ENCODE data around the gene P2RY2. TPM values are rescaled to one million over a fixed set of nuclear protein-coding genes. Genes with fewer than 3 reads are reported as not detected.

The P2RY2 gene
- total RNA-seq, 2 experiments from 2014 or later = not detected

DNA sequence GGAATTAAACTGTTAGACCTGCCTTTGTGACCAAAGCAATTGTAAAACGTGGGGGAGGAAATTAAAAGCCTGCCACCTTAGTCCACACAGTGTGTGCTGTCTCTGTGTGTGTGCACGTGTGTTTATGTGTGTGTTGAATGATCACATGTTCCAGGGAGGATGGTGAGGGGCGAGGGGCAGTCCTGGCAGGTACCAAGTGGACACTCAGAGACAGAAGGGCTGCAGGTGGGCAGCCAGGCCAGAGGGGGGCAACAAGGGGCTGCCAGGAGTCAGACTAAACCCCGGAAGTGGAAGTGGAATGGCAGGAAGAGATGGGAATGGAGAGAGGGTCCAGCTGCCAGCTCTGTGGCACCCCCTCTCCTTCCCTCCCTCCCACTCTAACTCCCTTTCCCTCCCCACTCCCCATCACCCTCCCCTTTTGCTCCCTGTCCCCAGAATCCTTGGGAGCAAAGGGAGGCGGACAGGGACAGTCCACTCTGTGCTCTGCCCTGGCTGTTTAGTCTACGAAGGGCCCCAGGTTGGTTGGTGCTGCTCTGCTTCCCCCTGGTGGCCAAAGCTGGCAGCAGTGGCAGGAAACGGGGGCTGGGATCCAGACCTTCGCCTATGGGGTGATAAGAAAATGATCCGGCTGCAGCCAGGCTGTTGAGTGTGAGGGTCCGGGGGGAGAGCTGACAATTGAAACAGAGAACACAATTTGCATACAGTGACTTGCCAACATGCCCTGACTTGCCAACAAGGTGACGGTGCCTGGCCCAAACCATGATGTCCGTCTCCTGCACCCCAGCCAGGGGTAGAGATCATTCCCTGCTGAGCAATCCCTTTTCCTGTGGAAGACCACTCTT is 24.4 kb downstream of the P2RY2 start:
- H3K4me1 Mint-ChIP-seq (ENCODE audit: low read depth) = no peaks in the 10 kb centered on the region
- peak overlapping the region; percentile 14 for H3K4me3 Mint-ChIP-seq
- ChIA-PET POLR2A (no interaction called here), CTCF (interaction anchor here (0.8 to 2.9 kb wide), 7 partner anchors 9 to 561 kb away, joined by 3 to 19 read pairs (median 3); no protein-coding TSS in a partner anchor)
- H3K27ac Mint-ChIP-seq = no peak overlapping the region
- intact Hi-C loops (cut with micrococcal nuclease) = loop anchor here (1.0 to 10.0 kb wide), 2 partner anchors 58 to 518 kb away; no protein-coding TSS in a partner anchor
- peak; percentile 80 for DNase-seq
- H3K36me3 Mint-ChIP-seq = no peaks in the 10 kb centered on the region
- H3K9me3 Mint-ChIP-seq = no peaks in the 10 kb centered on the region
- H3K27me3 Mint-ChIP-seq = peaks cover 6% of the 10 kb centered on the region

DNA sequence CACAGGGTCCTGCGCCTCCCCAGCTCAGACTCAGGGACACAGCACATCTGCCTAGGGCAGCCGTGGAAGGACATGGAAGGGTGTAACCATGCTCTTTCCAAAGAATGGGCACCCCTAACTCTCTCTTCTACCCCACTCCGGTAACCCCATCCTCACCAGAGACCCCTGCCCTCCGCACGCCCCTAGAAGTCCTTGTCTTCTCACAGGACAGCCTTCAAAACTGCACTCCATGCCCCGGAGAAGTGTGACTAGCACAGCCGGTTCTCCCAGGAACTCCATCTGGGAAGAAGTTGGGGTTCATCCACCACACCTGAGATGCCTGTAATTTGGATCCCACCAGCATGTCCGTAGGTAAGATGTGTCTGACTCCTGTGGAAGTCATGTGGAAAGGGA is 25.0 kb downstream of the P2RY2 start:
- Mint-ChIP-seq H3K4me3 (no peak overlapping the region), H3K9me3 (no peaks in the 10 kb centered on the region), H3K27ac (no peak overlapping the region), H3K4me1 (ENCODE audit: low read depth) (no peaks in the 10 kb centered on the region), H3K27me3 (peaks cover 6% of the 10 kb centered on the region), H3K36me3 (no peaks in the 10 kb centered on the region)
- ChIA-PET CTCF (interaction anchor here (0.8 to 2.9 kb wide), 7 partner anchors 10 to 562 kb away, joined by 3 to 19 read pairs (median 3); no protein-coding TSS in a partner anchor), POLR2A (no interaction called here)
- intact Hi-C loops (cut with micrococcal nuclease) = loop anchor here (10.0 kb wide), 1 partner anchor 518 kb away; no protein-coding TSS in a partner anchor
- DNase-seq = no peak

DNA sequence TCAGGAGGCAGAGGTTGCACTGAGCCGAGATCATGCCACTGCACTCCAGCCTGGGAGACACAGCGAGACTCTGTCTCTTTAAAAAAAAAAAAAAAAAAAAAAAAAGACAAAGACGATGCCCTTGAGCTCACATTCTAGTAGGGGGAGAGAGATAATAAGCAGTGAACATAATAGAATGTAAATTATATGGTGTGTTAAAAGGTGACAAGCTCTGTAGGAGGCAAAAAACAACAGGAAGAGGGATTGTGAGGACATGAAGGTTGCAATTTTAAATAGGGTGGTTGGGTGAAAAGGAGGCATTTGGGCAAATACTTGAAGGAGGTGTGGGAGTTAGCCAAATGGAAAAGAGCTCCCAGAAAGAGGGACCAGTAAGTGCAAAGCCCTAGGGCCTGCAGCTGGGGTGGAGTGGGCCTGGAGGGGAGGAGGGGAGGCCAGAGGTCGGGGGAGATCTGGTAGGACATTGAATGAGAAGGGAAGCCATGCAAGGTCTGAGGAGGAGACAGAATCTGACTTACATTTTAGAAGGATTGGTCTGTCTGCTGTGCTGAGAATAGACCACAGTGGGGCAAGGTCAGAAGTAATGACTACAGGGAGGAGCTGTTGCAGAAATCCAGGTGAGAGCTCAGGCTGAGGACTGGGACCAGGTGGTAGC is 26.6 kb downstream of the P2RY2 start:
- H3K27ac Mint-ChIP-seq = no peak overlapping the region
- DNase-seq = no peak
- no peaks in the 10 kb centered on the region for H3K4me1 Mint-ChIP-seq (ENCODE audit: low read depth)
- H3K36me3 Mint-ChIP-seq = no peaks in the 10 kb centered on the region
- H3K9me3 Mint-ChIP-seq = no peaks in the 10 kb centered on the region
- no peak overlapping the region for H3K4me3 Mint-ChIP-seq
- ChIA-PET POLR2A (no interaction called here), CTCF (interaction anchor here (0.5 to 1.4 kb wide), 5 partner anchors 8 to 320 kb away, joined by 3 read pairs; no protein-coding TSS in a partner anchor)
- intact Hi-C loops (cut with micrococcal nuclease) = loop anchor here (10.0 kb wide), 1 partner anchor 520 kb away; no protein-coding TSS in a partner anchor
- peaks cover 6% of the 10 kb centered on the region for H3K27me3 Mint-ChIP-seq

DNA sequence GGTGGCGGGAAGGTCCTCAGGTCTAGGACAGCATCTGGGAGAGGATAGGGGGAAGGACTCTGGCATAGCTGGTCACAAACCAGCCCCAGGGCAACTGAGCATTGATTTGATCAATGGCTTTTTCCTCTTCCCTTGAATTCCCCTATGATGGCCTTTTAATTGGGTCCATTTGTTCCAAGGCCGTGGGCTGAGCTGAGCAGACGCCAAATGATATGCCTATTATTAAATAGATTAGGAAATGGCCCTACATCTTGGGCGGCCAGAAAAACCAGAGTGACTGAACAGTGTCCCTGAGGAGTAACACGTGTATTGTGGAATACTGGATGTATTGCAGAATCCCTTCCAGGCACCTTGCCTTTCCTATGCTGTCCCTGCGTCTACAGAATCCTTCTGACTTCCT is 27.4 kb downstream of the P2RY2 start:
- no peaks in the 10 kb centered on the region for H3K36me3 Mint-ChIP-seq
- H3K9me3 Mint-ChIP-seq = no peaks in the 10 kb centered on the region
- no peak for DNase-seq
- H3K27me3 Mint-ChIP-seq = peaks cover 6% of the 10 kb centered on the region
- CTCF ChIA-PET = interaction anchor here (1.0 to 1.4 kb wide), 2 partner anchors 9 to 90 kb away, joined by 3 read pairs; no protein-coding TSS in a partner anchor
- no peaks in the 10 kb centered on the region for H3K4me1 Mint-ChIP-seq (ENCODE audit: low read depth)
- H3K27ac Mint-ChIP-seq = no peak overlapping the region
- POLR2A ChIA-PET = no interaction called here
- intact Hi-C loops (cut with micrococcal nuclease) = loop anchor here (10.0 kb wide), 1 partner anchor 521 kb away; no protein-coding TSS in a partner anchor
- no peak overlapping the region for H3K4me3 Mint-ChIP-seq

DNA sequence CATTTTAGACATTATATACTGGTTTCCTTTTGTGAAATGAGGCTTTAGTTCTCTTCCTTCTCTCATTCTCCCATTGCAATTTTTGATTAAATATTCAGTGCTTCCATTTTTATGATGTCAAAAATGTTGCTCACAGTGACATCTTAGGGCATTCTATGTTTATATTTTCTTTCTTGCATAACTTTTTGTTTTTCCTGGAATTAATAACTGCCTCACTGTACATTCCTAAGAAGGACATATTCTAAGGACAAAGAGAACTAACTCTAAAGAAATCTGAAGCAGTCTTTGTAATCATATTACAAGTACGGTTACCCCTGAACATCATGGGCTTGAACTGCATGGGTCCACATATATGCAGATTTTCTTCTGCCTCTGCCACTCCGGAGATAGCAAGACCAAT is 28.2 kb downstream of the P2RY2 start:
- ChIA-PET POLR2A (no interaction called here), CTCF (interaction anchor here (1.0 kb wide), 1 partner anchor 9 kb away, joined by 3 read pairs; no protein-coding TSS in a partner anchor)
- Mint-ChIP-seq H3K4me3 (no peak overlapping the region), H3K4me1 (ENCODE audit: low read depth) (no peaks in the 10 kb centered on the region), H3K9me3 (no peaks in the 10 kb centered on the region), H3K36me3 (no peaks in the 10 kb centered on the region), H3K27me3 (peaks cover 3% of the 10 kb centered on the region), H3K27ac (no peak overlapping the region)
- DNase-seq = no peak
- intact Hi-C loops (cut with micrococcal nuclease) = loop anchor here (10.0 kb wide), 1 partner anchor 522 kb away; no protein-coding TSS in a partner anchor

DNA sequence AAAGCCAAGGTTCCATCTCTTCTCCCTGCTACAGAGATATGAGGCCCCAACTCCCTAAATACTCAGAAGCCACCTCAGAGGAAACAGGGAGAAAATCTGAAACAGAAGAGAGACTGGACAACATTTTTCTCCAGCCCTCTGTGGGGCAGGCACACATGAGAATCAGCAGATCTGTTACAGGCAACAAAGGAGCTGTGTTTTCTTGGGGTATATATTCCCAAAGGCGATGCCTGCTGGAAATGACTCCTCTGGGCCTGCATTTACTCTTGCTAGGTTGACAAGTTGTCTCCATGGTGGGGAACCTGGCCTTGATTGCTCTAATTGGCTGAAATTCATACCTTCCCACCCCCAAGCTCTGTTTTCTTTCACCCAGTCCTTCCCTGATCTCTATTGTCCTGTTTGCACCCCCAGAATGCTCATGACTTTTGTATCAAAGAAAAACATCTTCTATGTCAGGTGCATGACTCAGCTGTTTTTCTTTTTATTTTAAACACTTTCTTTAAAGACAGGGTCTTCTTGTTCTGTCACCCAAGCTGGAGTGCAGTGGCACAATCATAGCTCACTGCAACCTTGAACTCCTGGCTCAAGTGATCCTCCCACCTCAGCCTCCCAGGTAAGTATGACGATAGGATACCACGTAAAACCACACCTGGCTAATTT is 30.6 kb downstream of the P2RY2 start:
- Mint-ChIP-seq H3K9me3 (no peaks in the 10 kb centered on the region), H3K4me3 (no peak overlapping the region), H3K27ac (no peak overlapping the region), H3K27me3 (no peaks in the 10 kb centered on the region), H3K36me3 (no peaks in the 10 kb centered on the region), H3K4me1 (ENCODE audit: low read depth) (no peaks in the 10 kb centered on the region)
- POLR2A ChIA-PET = no interaction called here
- no peak for DNase-seq
- CTCF ChIA-PET = interaction anchor here (0.8 to 1.2 kb wide), 2 partner anchors 14 to 200 kb away, joined by 3 read pairs; no protein-coding TSS in a partner anchor
- intact Hi-C loops (cut with micrococcal nuclease) = loop anchor here (10.0 kb wide), 1 partner anchor 524 kb away; no protein-coding TSS in a partner anchor

DNA sequence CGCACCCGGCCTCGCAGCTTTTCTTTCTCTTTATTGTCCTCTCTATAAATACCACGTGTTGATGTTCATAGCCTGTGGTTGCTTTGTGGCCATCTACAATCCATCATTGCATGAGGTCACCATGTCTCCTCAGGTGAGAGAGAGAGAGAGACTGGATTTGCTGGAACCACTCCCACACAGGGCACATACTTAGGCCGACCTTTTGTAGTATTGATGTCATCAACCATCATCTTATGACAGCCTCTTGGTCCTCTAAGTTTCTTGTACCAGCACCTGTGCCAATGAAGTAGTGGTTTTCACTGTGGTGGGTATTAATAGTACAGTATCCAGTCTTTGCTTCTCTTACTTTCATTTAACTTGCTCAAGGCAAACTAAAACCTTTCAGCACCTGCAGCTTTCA is 31.2 kb downstream of the P2RY2 start:
- H3K4me1 Mint-ChIP-seq (ENCODE audit: low read depth) = no peaks in the 10 kb centered on the region
- H3K27me3 Mint-ChIP-seq = no peaks in the 10 kb centered on the region
- no peaks in the 10 kb centered on the region for H3K9me3 Mint-ChIP-seq
- no peak overlapping the region for H3K4me3 Mint-ChIP-seq
- ChIA-PET CTCF (interaction anchor here (0.8 to 1.2 kb wide), 2 partner anchors 13 to 201 kb away, joined by 3 read pairs; no protein-coding TSS in a partner anchor), POLR2A (no interaction called here)
- no peak overlapping the region for H3K27ac Mint-ChIP-seq
- DNase-seq = no peak
- intact Hi-C loops (cut with micrococcal nuclease) = loop anchor here (10.0 kb wide), 1 partner anchor 525 kb away; no protein-coding TSS in a partner anchor
- H3K36me3 Mint-ChIP-seq = no peaks in the 10 kb centered on the region

DNA sequence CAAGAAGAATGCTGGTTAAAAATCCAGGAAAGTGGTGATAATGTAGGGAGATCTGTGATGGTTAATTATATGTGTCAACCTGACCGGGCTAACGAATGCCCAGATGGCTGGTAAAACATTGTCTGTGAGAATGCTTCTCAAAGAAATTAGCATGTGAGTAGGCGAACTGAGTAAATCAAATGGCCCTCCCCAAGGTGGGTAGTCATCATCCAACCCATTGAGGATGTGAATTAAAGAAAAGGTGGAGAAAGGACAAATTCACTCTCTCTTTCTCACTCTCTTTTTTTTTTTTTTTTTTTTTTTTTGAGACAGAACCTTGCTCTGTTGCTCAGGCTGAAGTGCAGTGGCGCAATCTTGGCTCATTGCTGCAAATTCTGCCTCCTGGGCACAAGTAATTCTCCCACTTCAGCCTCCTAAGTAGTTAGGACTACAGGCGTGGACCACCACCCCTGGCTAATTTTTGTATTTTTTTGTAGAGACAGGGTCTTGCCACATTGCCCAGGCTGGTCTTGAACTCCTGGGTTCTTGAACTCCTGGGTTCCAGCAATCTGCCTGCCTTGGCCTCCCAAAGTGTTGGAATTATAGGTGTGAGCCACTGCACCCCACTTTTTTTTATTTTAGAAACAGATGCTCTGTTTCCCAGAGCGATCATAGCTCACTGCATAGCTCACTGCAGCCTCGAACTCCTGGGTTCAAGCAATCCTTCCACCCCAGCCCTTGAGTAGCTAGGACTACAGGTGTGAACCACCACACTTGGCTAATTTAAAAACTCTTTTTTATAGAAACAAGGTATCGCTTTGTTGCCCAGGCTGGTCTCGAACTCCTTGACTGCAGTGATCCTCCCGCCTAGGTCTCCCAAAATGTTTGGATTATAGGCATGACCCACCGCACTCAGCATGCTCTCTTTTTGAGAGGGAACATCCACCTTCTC is 32.0 kb downstream of the P2RY2 start:
- no peak overlapping the region for H3K27ac Mint-ChIP-seq
- intact Hi-C loops (cut with micrococcal nuclease) = loop anchor here (10.0 kb wide), 1 partner anchor 525 kb away; no protein-coding TSS in a partner anchor
- CTCF ChIA-PET = no interaction called here

DNA sequence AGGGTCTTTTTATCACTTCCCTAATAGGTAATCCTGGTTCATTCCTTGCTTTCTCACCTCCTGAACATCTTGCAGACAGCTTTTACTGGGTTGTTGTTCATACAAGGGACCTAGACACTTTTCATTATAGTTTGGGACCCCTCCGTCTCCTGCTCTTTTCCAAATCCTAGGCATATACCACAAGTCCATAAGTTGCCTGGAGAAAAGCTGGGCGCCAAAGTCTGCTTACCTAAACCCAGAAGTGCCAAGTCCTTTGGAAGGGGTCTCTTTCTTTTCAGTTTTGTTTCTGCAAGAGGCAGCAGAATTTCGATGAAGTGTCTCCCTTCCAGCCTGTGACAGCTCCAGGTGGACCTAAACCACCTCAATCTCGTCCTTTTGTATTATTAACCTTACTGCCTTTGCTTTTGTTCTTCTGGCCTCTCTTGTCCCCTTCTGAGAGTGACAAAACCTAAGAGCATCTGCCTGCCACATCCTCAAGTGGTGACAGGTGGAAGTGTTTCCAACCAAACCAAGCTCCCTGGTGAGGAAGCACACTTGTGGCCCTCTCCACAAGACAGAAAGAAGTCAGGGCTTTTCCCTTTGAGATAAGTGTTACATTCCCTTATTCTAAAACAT is 34.6 kb downstream of the P2RY2 start:
- H3K36me3 Mint-ChIP-seq = no peaks in the 10 kb centered on the region
- H3K27ac Mint-ChIP-seq = no peak overlapping the region
- no peaks in the 10 kb centered on the region for H3K4me1 Mint-ChIP-seq (ENCODE audit: low read depth)
- DNase-seq = peak; percentile 32
- no peak overlapping the region for H3K4me3 Mint-ChIP-seq
- ChIA-PET CTCF (interaction anchor here (1.0 to 1.4 kb wide), 5 partner anchors 8 to 439 kb away, joined by 3 to 6 read pairs (median 4); no protein-coding TSS in a partner anchor), POLR2A (no interaction called here)
- intact Hi-C loops (cut with micrococcal nuclease) = no loop called here
- H3K9me3 Mint-ChIP-seq = no peaks in the 10 kb centered on the region
- no peaks in the 10 kb centered on the region for H3K27me3 Mint-ChIP-seq

More for the DNA sequence above, 32.0 kb downstream of the P2RY2 start:
- DNase-seq = no peak
- no peaks in the 10 kb centered on the region for H3K4me1 Mint-ChIP-seq (ENCODE audit: low read depth)
- no peaks in the 10 kb centered on the region for H3K9me3 Mint-ChIP-seq
- no peaks in the 10 kb centered on the region for H3K36me3 Mint-ChIP-seq
- H3K4me3 Mint-ChIP-seq = no peak overlapping the region
- POLR2A ChIA-PET = no interaction called here
- no peaks in the 10 kb centered on the region for H3K27me3 Mint-ChIP-seq

DNA sequence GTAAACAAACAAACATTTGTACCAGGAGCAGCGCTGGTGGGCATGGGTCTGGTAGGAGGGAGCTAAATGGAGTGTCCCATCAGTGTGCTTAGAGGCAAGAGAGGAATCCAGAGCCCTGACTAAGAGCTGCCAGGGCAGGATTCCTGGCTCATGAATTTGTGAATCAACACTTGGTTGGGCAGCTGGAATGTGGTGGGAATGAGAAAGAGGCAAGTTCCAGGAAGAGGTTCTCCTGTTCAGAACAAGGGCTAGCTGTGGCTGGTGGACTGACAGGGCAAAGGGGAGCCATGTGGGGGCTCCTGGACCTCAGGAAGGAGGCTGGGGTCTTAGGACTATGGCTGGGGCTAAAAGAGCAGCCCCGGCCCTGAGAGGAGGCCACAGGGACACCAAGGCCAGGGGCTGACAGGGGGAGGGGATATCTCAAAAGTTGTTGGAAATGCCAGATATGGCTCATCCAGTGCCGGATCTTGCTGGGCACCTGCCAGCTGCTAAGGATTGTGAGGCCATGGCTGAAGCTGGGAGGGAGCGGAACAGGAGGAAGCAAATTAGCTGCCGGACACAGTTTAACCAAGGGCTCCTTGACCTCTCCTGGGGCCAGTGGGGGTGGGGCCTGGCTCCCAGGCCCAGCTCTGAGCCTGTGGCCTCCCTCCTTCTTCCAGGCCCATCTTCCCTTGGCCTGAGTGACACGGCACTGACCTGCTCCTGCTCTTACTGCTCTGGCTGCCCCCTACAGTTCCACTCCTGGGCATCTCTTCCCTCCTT is 39.4 kb downstream of the P2RY2 start:
- ChIA-PET CTCF (interaction anchor here (0.7 to 1.7 kb wide), 2 partner anchors 22 to 532 kb away, joined by 3 to 4 read pairs; no protein-coding TSS in a partner anchor), POLR2A (no interaction called here)
- no peaks in the 10 kb centered on the region for H3K27me3 Mint-ChIP-seq
- no peaks in the 10 kb centered on the region for H3K4me1 Mint-ChIP-seq (ENCODE audit: low read depth)
- DNase-seq = no peak
- no peaks in the 10 kb centered on the region for H3K36me3 Mint-ChIP-seq
- no peak overlapping the region for H3K4me3 Mint-ChIP-seq
- no peaks in the 10 kb centered on the region for H3K9me3 Mint-ChIP-seq
- intact Hi-C loops (cut with micrococcal nuclease) = no loop called here
- no peak overlapping the region for H3K27ac Mint-ChIP-seq
